GM12878 (cell line): ENCODE results near the gene MTRF1.

ENCODE experiments used
- CHD4 ChIP-seq: fragments of 200-600 bp; sonication (generic); IDR thresholded peaks from 2 replicates; pipeline ENCODE4 v1.6.1; 2016; ENCODE audit warnings: mild to moderate bottlenecking
- CTCF ChIP-seq, 3 experiments: IDR thresholded peaks in 2 of 3; conservative IDR thresholded peaks in 1 of 3; 2 replicates each; pipeline ENCODE4 v1.5.1; 2011; ENCODE audit warnings: low read depth in 3 of 3, low read length in 3 of 3, mild to moderate bottlenecking in 3 of 3, control low read depth in 2 of 3, moderate library complexity in 2 of 3, inconsistent platforms in 1 of 3, mixed read lengths in 1 of 3; ENCODE audit not compliant: control insufficient read depth in 2 of 3, insufficient read depth in 1 of 3; ENCODE audit errors: extremely low read depth in 1 of 3
- ETV6 ChIP-seq, 2 experiments: fragments of 450-650 bp in 1 of 2; IDR thresholded peaks in 1 of 2; conservative IDR thresholded peaks in 1 of 2; 2 replicates each; pipeline ENCODE4 v1.6.1; 2014; ENCODE audit warnings: antibody characterized with exemption in 1 of 2, borderline replicate concordance in 1 of 2, low read depth in 1 of 2, mild to moderate bottlenecking in 1 of 2, moderate library complexity in 1 of 2
- JUNB ChIP-seq: IDR thresholded peaks from 2 replicates; pipeline ENCODE4 v1.6.1; 2016; ENCODE audit warnings: antibody characterized with exemption, mild to moderate bottlenecking
- JUND ChIP-seq: IDR thresholded peaks from 2 replicates; pipeline ENCODE4 v1.6.1; 2012; ENCODE audit warnings: low read depth, mild to moderate bottlenecking, low read length, improper control_type of control experiment, moderate library complexity
- NFYA ChIP-seq: IDR thresholded peaks from 2 replicates; pipeline ENCODE4 v1.6.1; 2011; ENCODE audit warnings: low read depth, mild to moderate bottlenecking, low read length, improper control_type of control experiment, borderline replicate concordance
- POLR2A ChIP-seq: IDR thresholded peaks from 2 replicates; pipeline ENCODE4 v1.6.1; 2011; ENCODE audit warnings: low read depth, mild to moderate bottlenecking, low read length

GRCh38 chr13:41311406-41312175, 48.2 kb upstream of the MTRF1 start:
- TF ChIP-seq JUND (no peak), JUNB (no peak), NFYA (no peak), CTCF (IDR thresholded peaks at IDR 0.05 in 2 of 3, conservative IDR thresholded peaks at IDR 0.05 in 1 of 3; ENCODE audit: control insufficient read depth in 2 of 3, extremely low read depth in 1 of 3, insufficient read depth in 1 of 3, low read depth in 3 of 3, low read length in 3 of 3) (no peak), POLR2A (peak; percentile 21; the same call in 1 of the 2 replicates), CHD4 (no peak), ETV6 (conservative IDR thresholded peaks at IDR 0.05 in 1 of 2, IDR thresholded peaks at IDR 0.05 in 1 of 2; ENCODE audit: borderline replicate concordance in 1 of 2, low read depth in 1 of 2) (no peak)
